HG03280 (cell line): ENCODE measurements around the gene MT1H.
"Not testable (repeated sequence)": the region's sequence is repeated elsewhere in the genome, so short reads cannot be mapped to it uniquely, and the experiment has no call there.

Experiments
- ATAC-seq: cut with Tn5 transposase; IDR thresholded peaks from one replicate; pipeline ENCODE4 v1.9.1; 2021; ENCODE audit warnings: mild to moderate bottlenecking, moderate library complexity; ENCODE audit not compliant: unreplicated experiment

MT1H gene

GRCh38 chr16:56669005-56669839 lies at the start of gene MT1H:
Gene MT1H (plus strand): TSS chr16:56669814. CDS start chr16:56669885, 71 bp downstream.
- no peak for ATAC-seq

- no peak for ATAC-seq
These were observed 49.2 kb upstream of the MT1H start for GRCh38 chr16:56620339-56620897.

GRCh38 chr16:56621665-56622445 lies 47.8 kb upstream of the MT1H start:
- not testable (repeated sequence) for ATAC-seq

DNA sequence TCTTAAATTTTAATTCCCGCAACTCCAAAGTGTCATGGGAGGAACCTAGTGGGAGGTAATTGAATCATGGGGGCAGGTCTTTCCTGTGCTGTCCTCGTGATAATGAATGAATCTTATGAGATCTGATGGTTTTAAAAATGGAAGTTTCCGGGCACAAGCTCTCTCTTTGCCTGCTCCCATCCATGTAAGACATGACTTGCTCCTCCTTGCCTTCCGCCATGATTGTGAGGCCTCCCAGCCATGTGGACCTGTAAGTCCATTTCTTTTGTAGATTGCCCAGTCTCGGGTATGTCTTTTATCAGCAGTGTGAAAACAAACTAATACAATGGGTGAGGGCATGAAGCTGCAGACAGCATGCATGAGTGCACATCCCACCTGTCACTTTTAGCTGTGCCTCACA lies 46.4 kb upstream of the MT1H start:
- not testable (repeated sequence) for ATAC-seq

- no peak for ATAC-seq
These were observed 46.0 kb upstream of the MT1H start for GRCh38 chr16:56623637-56624036.

- no peak for ATAC-seq
These were observed 44.3 kb upstream of the MT1H start, which contains the start of gene MT1E for GRCh38 chr16:56625140-56625942. Gene MT1E (plus strand): TSS chr16:56625781. CDS start chr16:56625852, 71 bp downstream.

- ATAC-seq: no peak
These were observed 43.5 kb upstream of the MT1H start for GRCh38 chr16:56625943-56626654.

DNA sequence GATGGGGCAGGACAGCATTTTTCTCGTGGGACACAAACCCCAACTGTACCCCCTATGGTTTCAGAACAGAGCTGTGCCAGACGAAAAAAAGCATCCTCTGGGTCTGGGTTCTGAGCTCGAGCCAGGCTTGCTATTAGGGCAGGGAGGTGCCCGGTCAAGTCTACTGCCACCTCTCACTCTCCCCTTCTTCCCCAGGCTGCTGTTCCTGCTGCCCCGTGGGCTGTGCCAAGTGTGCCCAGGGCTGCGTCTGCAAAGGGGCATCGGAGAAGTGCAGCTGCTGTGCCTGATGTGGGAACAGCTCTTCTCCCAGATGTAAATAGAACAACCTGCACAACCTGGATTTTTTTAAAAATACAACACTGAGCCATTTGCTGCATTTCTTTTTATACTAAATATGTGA lies 42.9 kb upstream of the MT1H start:
- ATAC-seq: no peak

DNA sequence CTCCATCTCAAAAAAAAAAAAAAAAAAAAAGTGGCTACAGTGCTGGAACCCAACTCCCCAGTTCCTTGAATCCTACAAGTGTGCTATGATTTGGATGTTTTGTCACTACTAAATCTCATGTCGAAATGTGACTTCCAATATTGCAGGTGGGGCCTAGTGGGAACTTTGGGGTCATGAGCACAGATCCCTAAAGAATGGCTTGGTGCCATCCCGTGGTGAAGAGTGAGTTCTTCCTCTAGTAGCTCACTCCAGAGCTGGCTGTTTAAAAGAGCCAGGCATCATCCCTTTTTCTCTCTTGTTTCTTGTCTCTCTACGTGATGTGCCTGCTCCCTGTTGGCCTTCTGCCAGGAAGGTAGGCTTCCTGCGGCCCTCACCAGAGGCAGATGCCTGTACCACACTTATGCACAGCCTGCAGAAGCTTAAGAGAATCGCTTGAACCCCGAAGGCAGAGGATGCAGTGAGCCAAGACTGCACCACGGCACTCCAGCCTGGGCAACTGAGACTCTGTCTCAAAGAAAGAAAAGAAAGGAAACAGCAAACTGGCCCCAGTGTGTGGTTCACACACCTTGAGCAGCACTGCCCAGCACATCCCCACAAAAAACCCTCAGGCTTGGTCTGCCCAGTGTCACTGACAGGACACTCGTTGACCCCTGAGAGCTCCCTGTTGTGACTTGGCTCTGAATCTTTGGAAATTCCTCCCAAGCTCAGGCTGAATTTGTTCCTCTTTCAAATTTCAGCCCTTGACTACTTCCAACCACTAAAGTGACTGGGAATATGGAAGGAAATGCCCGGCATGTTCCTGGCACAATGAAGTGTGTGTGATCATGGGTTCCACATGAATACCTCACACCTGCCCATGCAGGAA lies 40.9 kb upstream of the MT1H start:
- ATAC-seq: no peak

DNA sequence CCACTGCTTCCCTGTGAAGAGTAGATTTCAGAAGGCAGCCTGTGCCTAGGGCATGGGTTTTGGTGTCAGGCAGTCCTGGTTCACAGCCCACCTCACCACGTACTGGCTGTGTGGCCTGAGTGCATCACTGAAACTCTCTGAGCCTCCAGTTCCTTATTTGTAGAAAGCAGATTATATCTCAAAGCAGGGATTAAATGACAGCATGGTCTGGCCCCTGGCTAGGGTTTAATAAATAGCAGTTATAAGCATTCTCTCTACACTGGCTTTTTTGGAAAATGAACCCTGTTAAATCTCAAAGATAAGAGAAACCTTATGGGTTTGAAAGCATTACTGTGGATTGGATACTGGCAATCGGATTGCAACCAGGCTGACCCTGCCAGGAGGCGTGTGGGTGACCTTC lies 40.1 kb upstream of the MT1H start:
- no peak for ATAC-seq

- ATAC-seq: peak; percentile 53
These were observed 39.5 kb upstream of the MT1H start for GRCh38 chr16:56630134-56630533.

- ATAC-seq: no peak
These were observed 38.4 kb upstream of the MT1H start for GRCh38 chr16:56631197-56631596.

GRCh38 chr16:56631832-56632155 lies 37.8 kb upstream of the MT1H start:
- ATAC-seq: no peak

- ATAC-seq: no peak
These were observed 37.3 kb upstream of the MT1H start, which contains the start of gene MT1M for GRCh38 chr16:56632156-56632847. Gene MT1M (plus strand): TSS chr16:56632659. CDS start chr16:56632732, 73 bp downstream.

DNA sequence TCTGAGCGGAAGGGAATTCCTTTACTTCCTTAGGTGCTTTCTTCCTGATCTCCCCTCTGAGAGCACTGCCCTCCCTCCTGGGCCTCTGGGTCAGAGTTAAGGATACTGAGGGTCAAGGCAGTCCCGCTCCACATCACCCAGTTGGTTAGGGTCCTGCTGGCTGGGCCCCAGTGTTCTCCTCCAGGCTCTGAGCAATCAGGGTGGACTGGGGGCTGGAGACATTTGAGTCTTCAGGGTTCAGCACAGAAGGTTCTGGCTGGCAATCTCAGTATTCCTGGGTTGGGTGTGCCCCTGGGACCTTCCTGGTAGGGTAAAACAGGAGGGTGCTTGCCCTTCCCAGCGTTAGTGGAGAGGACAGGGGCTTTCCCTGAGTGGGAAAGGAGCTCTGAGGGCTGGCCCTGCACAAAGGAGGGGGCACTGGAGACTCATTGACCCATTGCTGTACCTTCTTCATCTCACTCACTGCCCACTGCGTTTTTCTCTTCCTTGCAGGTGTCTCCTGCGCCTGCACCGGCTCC lies 36.7 kb upstream of the MT1H start:
- ATAC-seq: no peak

- ATAC-seq: no peak
These were observed 36.1 kb upstream of the MT1H start for GRCh38 chr16:56633535-56633934.

DNA sequence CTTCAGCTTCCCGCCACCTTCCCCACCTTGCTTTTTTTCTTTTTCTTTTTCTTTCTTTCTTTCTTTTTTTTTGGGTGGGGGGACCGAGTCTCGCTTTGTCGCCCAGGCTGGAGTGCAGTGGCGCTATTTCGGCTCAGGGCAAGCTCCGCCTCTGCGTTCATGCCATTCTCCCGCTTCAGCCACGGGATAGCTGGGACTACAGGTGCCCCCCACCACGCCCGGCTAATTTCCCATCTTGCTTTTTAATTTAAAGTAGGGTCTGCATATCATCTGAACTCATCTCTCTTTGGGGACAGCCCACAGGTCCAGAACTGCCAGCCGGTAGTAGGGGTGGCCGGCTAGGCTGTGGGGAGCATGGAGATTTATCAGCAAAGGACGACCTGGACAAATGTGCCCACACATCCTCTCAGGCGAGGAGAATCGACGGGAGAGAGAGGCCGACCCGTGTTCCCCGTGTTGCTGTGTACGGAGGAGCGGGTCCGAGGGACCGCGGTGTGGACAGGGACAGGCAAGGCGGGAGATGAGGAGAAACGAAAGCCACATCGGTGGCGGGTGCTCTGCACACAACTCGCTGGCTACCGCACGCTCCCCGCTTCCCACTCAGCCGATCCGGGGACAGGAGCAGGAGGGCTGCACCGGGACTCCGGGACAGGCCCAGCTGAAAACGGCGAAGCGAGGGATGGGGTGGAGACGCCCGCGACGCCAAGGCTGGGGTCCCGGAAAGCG lies 34.7 kb upstream of the MT1H start:
- no peak for ATAC-seq

DNA sequence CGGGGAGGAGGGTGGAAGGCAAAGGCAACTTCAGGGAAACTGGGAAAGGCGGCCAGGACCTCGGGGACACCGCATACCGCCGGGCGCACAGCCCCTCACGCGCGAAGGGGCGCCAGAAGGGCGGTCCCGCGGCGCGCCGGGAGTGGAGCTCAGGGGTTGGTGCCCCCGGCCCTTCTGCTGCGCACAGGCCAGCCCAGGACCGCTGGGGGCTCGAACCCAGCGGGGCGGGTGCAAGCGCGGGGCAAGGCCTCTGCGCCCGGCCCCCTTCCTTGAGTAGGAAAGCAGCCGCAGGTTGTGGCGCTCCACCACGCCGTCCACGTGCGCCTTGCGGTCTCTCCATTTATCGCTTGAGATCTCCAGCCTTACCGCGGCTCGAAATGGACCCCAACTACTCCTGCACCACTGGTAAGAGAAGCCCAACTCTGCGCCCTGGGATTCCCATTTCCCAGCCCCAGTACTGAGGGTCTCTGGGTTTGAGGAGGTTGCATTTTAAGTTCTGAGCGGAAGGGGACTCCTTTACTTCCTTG lies 34.1 kb upstream of the MT1H start:
- ATAC-seq: no peak
